Measurements from ENCODE around the gene ZSCAN29. TPM values are rescaled to one million over a fixed set of nuclear protein-coding genes. Genes with fewer than 3 reads are reported as not detected.
A peak's percentile ranks its signal among the peaks of the same experiment; 100 is the strongest.

Gene ZSCAN29
- total RNA-seq, 1 donor from 2014 or later, result 27.8 TPM

GRCh38 chr15:43329960-43330779 lies 40.7 kb downstream of the ZSCAN29 start, which contains the start of gene LCMT2:
Gene LCMT2, minus strand, starts transcription at chr15:43330573. Its CDS starts 84 bp downstream, at chr15:43330489.
- Histone ChIP-seq H3K4me2 (ENCODE audit: low read length) (peak within 1 kb of the TSS; percentile 91), H4K20me1 (ENCODE audit: insufficient read depth, low read length) (peaks cover 17% of the 10 kb centered on the region), H3K27ac (ENCODE audit: low read depth, low read length) (peak within 1 kb of the TSS; percentile 87), H2AFZ (ENCODE audit: low read depth, low read length) (peak within 1 kb of the TSS; percentile 99), H3K4me1 (ENCODE audit: insufficient read depth, low read length) (peaks cover 12% of the 10 kb centered on the region), H3K9ac (ENCODE audit: low read length) (peak within 1 kb of the TSS; percentile 83), H3K36me3 (ENCODE audit: insufficient read depth, low read length) (no peaks in the 10 kb centered on the region), H3K4me3 (ENCODE audit: insufficient read depth, low read depth, low read length) (peak within 1 kb of the TSS; percentile 80), H3K27me3 (ENCODE audit: insufficient read depth, low read length) (no peaks in the 10 kb centered on the region), H3K9me3 (ENCODE audit: insufficient read depth, low read depth, low read length) (no peaks in the 10 kb centered on the region), H3K79me2 (ENCODE audit: insufficient read depth, low read length) (peaks cover 18% of the 10 kb centered on the region)
- Mint-ChIP-seq H3K27ac (ENCODE audit: unreplicated experiment) (peak within 1 kb of the TSS; percentile 93), H3K9me3 (ENCODE audit: unreplicated experiment) (no peaks in the 10 kb centered on the region), H3K36me3 (ENCODE audit: low read depth, unreplicated experiment) (peaks cover 3% of the 10 kb centered on the region), H3K4me1 (ENCODE audit: low read depth, unreplicated experiment) (peaks cover 10% of the 10 kb centered on the region), H3K4me3 (ENCODE audit: unreplicated experiment) (peak within 1 kb of the TSS; percentile 90), H3K27me3 (ENCODE audit: low read depth, unreplicated experiment) (peaks cover 5% of the 10 kb centered on the region)
- no peak for TF ChIP-seq EZH2 (IDR thresholded peaks at IDR 0.05; ENCODE audit: insufficient read depth, low read length)
- TF ChIP-seq CTCF (IDR thresholded peaks at IDR 0.05; ENCODE audit: insufficient read depth, low read depth, low read length), result no peak
- FAIRE-seq, result peak; percentile 81
- peak; percentile 90 for DNase-seq (ENCODE audit: low read depth)

- Histone ChIP-seq H4K20me1 (ENCODE audit: insufficient read depth, low read length) (peaks cover 17% of the 10 kb centered on the region), H3K9me3 (ENCODE audit: insufficient read depth, low read depth, low read length) (no peaks in the 10 kb centered on the region), H3K27me3 (ENCODE audit: insufficient read depth, low read length) (no peaks in the 10 kb centered on the region), H3K27ac (ENCODE audit: low read depth, low read length) (peak overlapping the region; percentile 87), H3K4me3 (ENCODE audit: insufficient read depth, low read depth, low read length) (peak overlapping the region; percentile 80), H3K4me2 (ENCODE audit: low read length) (peak overlapping the region; percentile 91), H3K36me3 (ENCODE audit: insufficient read depth, low read length) (no peaks in the 10 kb centered on the region), H2AFZ (ENCODE audit: low read depth, low read length) (peak overlapping the region; percentile 99), H3K4me1 (ENCODE audit: insufficient read depth, low read length) (peaks cover 12% of the 10 kb centered on the region), H3K79me2 (ENCODE audit: insufficient read depth, low read length) (peaks cover 18% of the 10 kb centered on the region), H3K9ac (ENCODE audit: low read length) (peak overlapping the region; percentile 83)
- TF ChIP-seq CTCF (IDR thresholded peaks at IDR 0.05; ENCODE audit: insufficient read depth, low read depth, low read length) (no peak), EZH2 (IDR thresholded peaks at IDR 0.05; ENCODE audit: insufficient read depth, low read length) (no peak)
- peak; percentile 36 for DNase-seq (ENCODE audit: low read depth)
- Mint-ChIP-seq H3K27me3 (ENCODE audit: low read depth, unreplicated experiment) (peaks cover 13% of the 10 kb centered on the region), H3K4me3 (ENCODE audit: unreplicated experiment) (peak overlapping the region; percentile 90), H3K27ac (ENCODE audit: unreplicated experiment) (peak overlapping the region; percentile 93), H3K9me3 (ENCODE audit: unreplicated experiment) (no peaks in the 10 kb centered on the region), H3K36me3 (ENCODE audit: low read depth, unreplicated experiment) (peaks cover 3% of the 10 kb centered on the region), H3K4me1 (ENCODE audit: low read depth, unreplicated experiment) (peaks cover 10% of the 10 kb centered on the region)
- no peak for FAIRE-seq
Observed at GRCh38 chr15:43329217-43329959, 41.5 kb downstream of the ZSCAN29 start.

Data from astrocyte (in vitro differentiated cells and primary cell).